Fibroblast of skin of back (primary cell): ENCODE measurements around the gene ZNF678.

Experiments used
- DNase-seq: peaks from one replicate; pipeline ENCODE4 v3.0.0-alpha.2; 2013

The ZNF678 gene

DNA sequence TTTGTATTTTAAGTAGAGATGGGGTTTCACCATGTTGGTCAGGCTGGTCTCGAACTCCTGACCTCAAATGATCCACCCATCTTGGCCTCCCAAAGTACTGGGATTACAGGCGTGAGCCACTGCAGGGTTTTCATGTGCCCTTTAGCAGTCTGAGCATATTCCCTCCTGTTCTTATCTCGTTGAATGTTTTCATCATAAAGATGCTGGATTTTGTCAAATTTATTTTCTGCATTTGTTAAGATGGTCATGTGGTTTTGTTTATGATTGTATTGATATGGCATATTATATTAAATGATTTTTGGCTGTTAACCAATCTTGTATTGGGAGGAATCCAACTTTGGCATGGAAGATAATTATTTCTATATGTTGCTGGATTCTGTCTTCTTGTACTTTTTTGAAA lies 163.0 kb downstream of the ZNF678 start:
- DNase-seq: no peak
